GM10266 (cell line): ENCODE data around the gene ARHGAP45.

Experiments used
- DNase-seq: peaks from one replicate; pipeline ENCODE4 v3.0.0; 2012; ENCODE audit errors: extremely low spot score
- TF ChIP-seq, protein P1 (sequence below): IDR thresholded peaks from 2 replicates; pipeline ENCODE4 v1.5.1; 2012; ENCODE audit warnings: mild to moderate bottlenecking, low read depth; ENCODE audit not compliant: control insufficient read depth, insufficient read depth; ENCODE audit errors: missing control alignments

The ARHGAP45 gene

DNA sequence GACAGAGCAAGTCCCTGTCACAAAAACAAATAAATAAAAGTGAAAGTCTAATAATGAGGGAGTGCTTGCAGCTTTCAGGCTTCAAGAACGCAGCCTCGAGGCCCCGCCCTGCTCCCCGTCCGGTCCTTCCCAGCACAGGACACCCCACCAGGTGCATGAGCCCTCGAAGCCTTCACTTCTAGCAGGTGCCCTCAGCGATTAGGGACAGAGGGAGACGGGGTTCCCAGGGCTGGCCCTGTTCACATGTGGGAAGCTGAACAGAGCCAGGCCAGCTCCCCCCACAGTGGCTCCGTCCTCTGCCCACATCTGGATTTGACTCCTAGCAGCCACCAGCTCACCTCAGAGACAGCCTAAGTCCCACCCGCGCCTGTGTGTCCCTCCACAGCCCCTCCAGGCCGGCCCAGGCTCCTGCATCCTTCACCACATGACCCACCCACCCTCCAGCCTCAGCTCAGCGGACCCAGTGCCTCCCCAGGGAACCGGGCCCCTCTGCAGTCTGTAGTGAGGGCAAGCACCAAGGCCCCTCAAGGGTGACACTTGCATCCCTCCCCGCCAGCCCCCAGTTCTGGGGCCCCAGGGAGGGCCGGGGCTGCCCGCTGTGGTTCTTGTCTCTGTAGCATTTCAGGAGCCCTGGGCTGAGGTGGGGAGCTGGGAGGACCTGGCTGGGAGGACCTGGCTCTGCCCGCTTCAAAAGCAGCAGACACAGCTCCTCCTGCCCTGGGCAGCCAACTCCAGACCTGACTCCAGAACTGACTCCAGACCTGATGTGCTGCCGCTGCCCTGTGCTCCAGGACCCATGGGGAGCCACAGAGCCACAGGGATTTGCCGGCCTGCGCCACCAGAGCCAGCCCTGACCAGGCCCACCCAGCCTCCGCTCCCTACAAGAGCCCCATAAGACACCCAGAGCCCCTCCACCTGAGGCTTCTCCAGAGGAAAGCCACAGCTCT lies 64.1 kb downstream of the ARHGAP45 start:
- DNase-seq: no peak
- TF ChIP-seq, protein P1, sequence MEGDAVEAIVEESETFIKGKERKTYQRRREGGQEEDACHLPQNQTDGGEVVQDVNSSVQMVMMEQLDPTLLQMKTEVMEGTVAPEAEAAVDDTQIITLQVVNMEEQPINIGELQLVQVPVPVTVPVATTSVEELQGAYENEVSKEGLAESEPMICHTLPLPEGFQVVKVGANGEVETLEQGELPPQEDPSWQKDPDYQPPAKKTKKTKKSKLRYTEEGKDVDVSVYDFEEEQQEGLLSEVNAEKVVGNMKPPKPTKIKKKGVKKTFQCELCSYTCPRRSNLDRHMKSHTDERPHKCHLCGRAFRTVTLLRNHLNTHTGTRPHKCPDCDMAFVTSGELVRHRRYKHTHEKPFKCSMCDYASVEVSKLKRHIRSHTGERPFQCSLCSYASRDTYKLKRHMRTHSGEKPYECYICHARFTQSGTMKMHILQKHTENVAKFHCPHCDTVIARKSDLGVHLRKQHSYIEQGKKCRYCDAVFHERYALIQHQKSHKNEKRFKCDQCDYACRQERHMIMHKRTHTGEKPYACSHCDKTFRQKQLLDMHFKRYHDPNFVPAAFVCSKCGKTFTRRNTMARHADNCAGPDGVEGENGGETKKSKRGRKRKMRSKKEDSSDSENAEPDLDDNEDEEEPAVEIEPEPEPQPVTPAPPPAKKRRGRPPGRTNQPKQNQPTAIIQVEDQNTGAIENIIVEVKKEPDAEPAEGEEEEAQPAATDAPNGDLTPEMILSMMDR: no peak

DNA sequence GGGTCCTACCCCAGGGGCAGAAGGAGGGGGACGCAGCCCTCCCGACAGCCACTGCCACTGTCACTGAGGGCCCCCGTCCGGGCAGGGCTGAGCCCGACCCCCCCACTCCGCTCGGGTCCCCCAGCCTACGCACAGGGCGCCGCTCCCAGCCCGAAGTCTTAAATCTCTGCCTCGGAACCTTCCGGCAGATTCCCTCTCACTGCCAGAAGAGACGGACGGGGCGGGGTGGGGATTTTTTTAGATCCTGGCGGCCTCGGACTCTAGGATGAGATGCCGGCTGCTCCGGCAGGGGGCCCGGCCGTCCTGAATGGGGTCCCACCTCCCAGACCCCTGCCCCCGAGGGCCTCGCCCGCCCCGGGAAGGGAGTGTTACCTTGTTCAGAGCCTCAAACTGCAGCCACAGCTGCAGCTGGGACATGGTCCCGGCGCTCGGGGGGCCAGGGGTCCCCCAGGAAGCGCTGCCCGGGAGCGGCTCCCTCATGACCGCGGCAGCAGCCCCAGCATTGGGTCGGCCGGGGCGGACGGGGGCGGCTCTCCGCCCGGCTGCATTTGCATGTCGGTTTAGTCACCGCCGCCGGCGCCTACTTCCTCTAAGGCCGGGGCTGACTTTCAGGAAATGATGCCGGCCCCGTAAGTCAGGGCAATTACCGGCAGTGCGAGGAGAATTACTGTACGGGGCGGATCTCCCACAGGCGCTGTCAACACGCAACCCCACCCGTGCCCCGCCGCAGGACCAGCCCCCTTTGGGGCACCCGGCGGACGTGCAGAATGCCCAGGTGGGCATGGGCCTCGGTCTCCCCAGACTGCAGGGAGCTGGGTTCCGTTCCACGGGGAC lies 65.0 kb downstream of the ARHGAP45 start:
- TF ChIP-seq, protein P1: no peak
- DNase-seq: peak; percentile 91

DNA sequence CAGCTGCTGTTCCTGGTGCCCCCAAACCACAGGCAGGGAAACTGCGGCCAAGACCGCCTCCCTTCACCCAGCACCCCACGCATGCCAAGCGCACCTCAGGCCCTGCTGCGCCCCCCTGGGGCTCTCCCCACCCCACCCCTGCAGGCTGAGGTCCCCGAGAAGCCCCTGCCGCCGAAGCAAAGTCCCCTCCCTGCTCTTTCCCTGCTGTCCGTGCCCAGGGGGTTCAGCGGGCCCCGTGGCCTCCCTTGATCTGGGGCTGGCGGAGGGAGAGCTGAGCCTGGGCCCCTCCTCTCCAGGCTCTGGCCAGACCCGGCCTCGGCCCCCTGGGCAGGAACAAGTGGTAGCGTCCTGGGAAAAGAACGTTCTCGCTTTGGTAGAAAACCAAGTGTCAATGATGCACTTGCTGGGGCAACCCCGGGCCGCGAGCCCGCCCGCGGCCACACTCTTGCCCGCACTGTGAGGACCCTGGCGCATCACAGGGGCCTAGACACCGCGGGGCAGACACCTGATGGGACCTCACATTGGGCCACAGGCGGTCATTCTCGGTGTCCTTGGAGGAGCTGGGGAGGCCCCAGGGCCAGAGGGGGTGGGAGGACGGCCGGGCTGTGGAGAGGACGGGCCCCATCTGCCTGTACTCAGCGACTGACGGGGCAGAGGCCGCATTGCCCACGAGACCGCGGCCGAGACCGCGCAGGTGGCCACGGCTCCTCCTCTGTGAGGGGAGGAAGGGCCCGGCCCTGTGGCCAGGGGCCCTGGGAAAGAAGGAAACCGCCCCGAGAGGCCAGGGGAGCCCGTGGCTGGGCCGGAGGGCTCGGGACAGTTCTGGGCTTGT lies 65.8 kb downstream of the ARHGAP45 start:
- DNase-seq: no peak

DNA sequence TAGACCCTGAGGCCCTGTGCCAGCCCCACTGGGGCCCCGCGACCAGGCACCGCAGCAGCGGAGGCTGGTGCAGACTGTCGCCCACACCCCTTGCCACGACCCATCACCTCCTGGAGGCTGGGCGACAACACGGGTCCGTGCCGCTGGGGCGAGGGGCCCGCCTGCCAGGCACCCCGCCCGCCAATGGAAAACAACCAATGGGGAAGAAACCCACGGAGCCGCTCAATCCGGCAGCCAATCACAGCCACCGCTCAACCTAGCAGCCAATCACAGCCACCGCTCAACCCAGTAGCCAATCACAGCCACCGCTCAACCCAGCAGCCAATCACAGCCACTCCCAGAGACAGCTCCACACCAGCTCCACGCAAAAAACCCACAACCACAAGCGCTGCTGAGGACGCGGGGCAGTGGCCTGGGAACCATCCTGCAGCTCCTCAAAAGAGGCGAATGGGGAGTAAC lies 66.5 kb downstream of the ARHGAP45 start:
- TF ChIP-seq, protein P1: no peak
- peak; percentile 97 for DNase-seq

More for the DNA sequence above, 65.8 kb downstream of the ARHGAP45 start:
- TF ChIP-seq, protein P1: no peak

DNA sequence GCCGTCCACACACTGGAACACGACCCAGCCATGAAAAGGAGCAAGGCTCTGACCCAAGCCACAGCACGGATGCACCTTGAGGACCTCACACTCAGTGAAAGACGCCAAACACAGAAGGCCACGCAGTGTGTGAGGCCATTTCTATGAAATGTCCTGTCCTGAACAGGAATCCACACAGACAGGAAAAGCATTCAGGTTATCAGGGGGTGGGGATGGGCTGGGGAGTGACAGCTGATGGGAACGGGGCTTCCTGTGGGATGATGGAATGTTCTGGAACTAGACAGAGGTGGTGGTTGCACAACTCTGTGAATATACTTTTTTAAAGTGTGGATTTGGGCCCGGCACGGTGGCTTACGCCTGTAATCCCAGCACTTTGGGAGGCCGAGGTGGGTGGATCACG lies 67.5 kb downstream of the ARHGAP45 start:
- no peak for DNase-seq
- TF ChIP-seq, protein P1: no peak

DNA sequence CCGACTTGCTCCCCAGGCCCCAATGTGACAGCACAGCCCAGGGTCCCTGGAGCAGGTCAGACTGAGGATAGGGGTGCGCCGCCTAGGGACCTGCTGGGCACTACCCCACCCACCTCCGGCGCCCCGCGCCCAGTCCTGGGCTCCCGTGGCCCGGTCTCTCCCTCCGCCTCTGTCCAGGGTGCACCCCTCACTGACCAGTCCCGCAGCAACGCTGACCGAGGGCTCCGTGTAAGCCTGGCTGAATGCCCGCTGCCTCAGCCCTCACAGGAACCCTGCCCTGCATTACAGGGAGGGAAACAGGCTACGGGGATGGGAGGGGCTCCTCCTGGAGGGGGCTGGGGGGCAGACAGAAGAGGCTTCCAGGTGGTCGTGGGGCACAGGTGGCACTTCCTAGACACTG lies 68.5 kb downstream of the ARHGAP45 start:
- TF ChIP-seq, protein P1: no peak
- DNase-seq: no peak
